Stimulated activated effector memory CD8-positive, alpha-beta T cell treated with anti-CD3 and anti-CD28 coated beads, Interleukin-12 subunit alpha, Interleukin-12 subunit beta, amount 100 ng/mL, for 72 hours (primary cell): ENCODE results near the gene GCNT1.
"Not testable (repeated sequence)": the region's sequence is repeated elsewhere in the genome, so short reads cannot be mapped to it uniquely, and the experiment has no call there.

Experiments used
- ATAC-seq: fragments of 150-1000 bp; cut with Tn5 transposase; 2 replicates; pipeline ENCODE4 v1.10.0; 2021
- DNase-seq, 2 donors: peaks; one replicate each; pipeline ENCODE4 v3.0.0; 2021 to 2022; ENCODE audit warnings: low spot score in 2 of 2
- H3K27ac Mint-ChIP-seq: one replicate; pipeline ENCODE4 v1.8.0; 2022; ENCODE audit warnings: mild to moderate bottlenecking, mixed read lengths
- H3K36me3 Mint-ChIP-seq: one replicate; pipeline ENCODE4 v1.8.0; 2022; ENCODE audit warnings: mild to moderate bottlenecking, mixed read lengths
- H3K4me1 Mint-ChIP-seq: one replicate; pipeline ENCODE4 v1.8.0; 2022; ENCODE audit warnings: mixed read lengths
- H3K4me3 Mint-ChIP-seq: one replicate; pipeline ENCODE4 v1.8.0; 2022; ENCODE audit warnings: mild to moderate bottlenecking, mixed read lengths
- H3K9me3 Mint-ChIP-seq: one replicate; pipeline ENCODE4 v1.8.0; 2022; ENCODE audit warnings: mixed read lengths

Gene GCNT1

DNA sequence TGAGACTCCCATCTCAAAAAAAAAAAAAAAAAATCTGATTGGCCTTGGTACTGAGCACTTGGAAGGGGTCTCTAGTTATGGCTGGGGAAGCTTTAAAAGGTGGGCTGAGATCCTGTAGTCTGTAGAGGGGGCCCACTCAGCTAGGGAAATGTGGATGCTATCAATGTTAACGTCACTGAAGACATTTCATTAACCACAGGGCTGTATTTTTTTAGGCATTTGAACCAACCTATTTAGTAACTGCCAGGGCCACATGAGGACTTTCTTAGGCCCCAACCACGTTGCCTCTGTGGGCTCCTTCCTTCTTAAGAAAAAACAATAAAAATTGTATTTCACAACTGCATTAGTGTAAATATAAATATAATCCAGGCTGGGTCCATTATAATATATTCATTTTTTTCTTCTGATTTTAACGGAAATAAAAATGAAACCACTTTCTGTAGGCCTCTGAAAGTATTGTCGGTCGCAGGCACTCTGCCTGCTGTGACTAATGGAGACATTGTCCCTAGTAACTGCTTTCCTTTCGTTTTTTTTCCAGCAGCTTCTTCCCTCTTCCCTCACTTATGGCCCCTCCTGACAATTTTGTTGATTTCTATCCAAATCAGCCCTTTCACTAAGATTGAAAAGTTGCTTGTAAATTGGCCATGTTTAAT is 71.6 kb downstream of the GCNT1 start:
- Mint-ChIP-seq H3K27ac (peak overlapping the region; percentile 54), H3K9me3 (no peaks in the 10 kb centered on the region), H3K4me3 (no peak overlapping the region), H3K4me1 (peaks cover 7% of the 10 kb centered on the region), H3K36me3 (no peaks in the 10 kb centered on the region)
- no peak for DNase-seq
- no peak for ATAC-seq

DNA sequence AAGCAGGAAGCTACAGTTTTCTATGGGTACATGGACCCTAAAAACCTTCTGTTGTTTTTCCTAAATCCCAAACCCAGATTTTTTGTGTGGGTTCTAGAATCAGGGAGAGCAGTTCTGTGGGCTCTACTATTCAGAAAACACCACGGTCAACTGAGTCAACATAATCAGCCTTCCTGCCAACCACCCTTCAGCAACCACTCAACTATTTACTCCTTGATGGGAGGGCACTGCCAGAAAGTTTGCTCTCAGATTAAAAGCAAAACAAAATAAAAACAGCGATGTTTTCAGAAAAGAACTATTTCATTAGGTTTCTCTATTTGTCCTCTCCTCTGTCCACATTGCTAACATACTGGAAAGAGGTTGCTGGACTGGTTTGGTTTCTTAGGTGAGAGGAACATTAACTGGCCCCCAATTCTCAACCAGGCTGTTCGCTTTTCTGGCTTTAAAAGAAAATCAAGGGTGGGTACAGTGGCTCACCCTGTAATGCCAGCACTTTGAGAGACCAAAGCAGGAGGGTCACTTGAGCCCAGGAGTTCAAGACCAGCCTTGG is 72.3 kb downstream of the GCNT1 start:
- Mint-ChIP-seq H3K36me3 (no peaks in the 10 kb centered on the region), H3K9me3 (no peaks in the 10 kb centered on the region), H3K4me1 (peaks cover 7% of the 10 kb centered on the region), H3K27ac (peak overlapping the region; percentile 54), H3K4me3 (no peak overlapping the region)
- no peak for ATAC-seq
- DNase-seq = no peak

DNA sequence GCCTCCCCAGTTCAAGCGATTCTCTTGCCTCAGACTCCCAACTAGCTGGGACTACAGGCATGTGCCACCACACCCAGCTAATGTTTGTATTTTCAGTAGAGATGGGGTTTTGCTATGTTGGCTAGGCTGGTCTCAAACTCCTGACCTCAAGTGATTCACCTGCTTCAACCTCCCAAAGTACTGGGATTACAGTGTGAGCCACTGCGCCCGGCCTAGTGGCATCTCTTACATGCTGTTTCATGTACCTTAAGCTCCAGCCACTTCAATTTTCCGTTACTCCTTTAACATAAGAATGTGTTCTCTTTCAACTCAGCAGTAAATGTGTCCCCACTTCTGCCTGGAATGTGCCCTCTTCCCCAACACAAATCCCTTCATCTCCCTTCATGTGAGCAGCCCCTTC is 73.9 kb downstream of the GCNT1 start:
- not testable (repeated sequence) for H3K4me3 Mint-ChIP-seq, H3K27ac Mint-ChIP-seq, H3K4me1 Mint-ChIP-seq, H3K9me3 Mint-ChIP-seq, DNase-seq, H3K36me3 Mint-ChIP-seq
- ATAC-seq = peak; percentile 53

DNA sequence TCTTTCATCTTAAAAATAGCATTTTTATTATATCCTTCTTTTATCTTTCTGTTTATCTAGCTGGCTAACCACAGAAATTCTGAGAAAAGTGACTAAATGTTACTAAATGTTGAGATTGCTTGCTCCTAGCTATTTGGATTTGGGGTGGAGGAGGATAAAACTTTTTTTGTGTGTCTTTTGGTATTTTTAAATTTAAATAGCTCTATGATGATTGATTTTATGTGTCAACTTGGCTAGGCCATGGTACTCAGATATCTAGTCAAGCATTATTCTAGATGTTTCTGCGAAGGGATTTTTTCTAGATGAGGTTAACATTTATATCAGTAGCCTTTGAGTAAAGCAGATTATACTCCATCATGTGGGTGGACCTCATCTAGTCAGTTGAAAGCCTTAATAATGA is 75.0 kb downstream of the GCNT1 start:
- no peaks in the 10 kb centered on the region for H3K36me3 Mint-ChIP-seq
- ATAC-seq (no peak), DNase-seq (no peak)
- no peak overlapping the region for H3K27ac Mint-ChIP-seq
- peaks cover 13% of the 10 kb centered on the region for H3K4me1 Mint-ChIP-seq
- H3K9me3 Mint-ChIP-seq = no peaks in the 10 kb centered on the region
- no peak overlapping the region for H3K4me3 Mint-ChIP-seq

DNA sequence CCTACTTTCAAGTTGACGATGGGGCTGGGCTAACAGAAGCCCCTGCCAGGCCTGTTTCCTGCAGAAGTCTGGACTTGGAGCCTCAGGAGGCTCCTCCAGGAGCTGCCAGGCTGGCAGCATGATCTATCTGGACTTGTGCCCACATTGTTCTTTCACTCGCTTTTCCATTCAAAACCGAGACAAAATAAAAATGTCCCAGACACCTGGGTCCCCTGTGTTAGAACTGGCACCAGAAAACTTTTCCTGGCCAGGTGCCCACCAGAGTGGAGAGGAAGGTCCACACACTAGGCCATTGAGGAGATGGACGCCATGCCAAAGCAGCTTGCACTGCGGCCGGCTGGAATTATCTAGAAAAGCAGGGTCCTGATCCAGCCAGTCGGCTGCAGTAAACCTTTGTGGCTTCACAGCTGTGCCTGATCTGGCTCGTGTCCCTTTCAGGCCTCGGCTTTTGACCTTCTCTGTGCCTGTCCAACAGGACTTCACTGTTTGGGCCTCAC is 78.2 kb downstream of the GCNT1 start:
- Mint-ChIP-seq H3K4me3 (no peak overlapping the region), H3K36me3 (no peaks in the 10 kb centered on the region), H3K9me3 (no peaks in the 10 kb centered on the region), H3K4me1 (peaks cover 13% of the 10 kb centered on the region), H3K27ac (no peak overlapping the region)
- DNase-seq = no peak
- ATAC-seq = no peak

DNA sequence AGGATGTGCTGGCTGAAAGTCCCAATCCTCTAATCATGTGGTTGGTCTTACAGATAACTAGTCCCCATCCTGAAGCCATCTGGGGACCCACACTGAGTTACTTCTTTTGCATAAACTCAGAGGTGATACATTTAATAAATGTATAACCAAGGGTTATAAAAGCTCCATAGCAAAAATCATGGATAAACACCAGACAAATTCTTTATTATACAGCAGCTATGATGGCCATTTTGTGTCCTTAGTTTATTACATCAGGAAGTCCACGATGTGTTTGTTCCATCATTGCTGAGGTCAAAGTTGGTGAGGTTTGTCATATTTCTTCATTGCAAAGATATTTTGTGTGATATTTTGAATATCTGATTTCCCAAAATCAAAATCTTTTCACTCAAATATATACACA is 80.2 kb downstream of the GCNT1 start:
- Mint-ChIP-seq H3K4me1 (peaks cover 6% of the 10 kb centered on the region), H3K9me3 (no peaks in the 10 kb centered on the region), H3K4me3 (no peak overlapping the region), H3K36me3 (no peaks in the 10 kb centered on the region), H3K27ac (no peak overlapping the region)
- ATAC-seq = no peak
- DNase-seq = no peak

DNA sequence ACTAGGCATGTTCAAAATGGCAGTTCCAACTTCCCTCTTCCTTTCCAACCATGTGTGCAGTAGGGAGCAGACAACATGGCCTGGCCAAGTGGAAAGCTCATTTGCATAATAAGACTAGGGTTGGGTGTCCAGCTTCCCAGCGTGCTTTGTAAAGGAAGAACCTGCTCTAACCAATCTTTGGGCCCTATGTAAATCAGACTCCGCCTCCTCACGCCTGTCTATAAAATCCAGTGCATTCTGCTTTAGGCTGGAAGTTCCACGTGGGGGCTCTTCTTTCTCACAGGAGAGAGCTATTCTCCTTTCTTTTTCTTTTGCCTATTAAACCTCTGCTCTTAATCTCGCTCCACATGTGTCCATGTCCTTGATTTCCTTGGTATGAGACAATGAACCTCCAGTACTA is 83.4 kb downstream of the GCNT1 start:
- Mint-ChIP-seq H3K4me1 (peaks cover 6% of the 10 kb centered on the region), H3K4me3 (no peak overlapping the region), H3K27ac (no peak overlapping the region), H3K36me3 (no peaks in the 10 kb centered on the region), H3K9me3 (no peaks in the 10 kb centered on the region)
- ATAC-seq = no peak
- no peak for DNase-seq

DNA sequence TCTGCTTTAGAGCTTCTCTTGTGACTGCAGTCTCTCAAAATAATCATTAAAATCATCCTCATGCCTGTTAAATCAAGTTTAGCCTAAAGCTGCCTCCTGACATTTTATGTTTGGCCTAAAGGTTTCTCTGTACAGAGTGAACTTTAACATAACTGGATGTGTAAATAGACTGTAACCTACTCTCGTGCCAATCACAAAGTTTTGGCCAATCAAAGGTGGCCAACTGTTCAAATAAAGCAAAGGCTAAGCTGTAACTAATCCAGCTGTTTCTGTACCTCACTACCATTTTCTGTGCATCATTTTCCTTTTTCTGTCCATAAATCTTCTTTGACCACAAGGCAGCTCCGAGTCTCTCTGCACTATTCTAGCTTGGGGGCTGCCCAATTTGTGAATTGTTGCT is 86.2 kb downstream of the GCNT1 start:
- no peak for ATAC-seq
- Mint-ChIP-seq H3K9me3 (no peaks in the 10 kb centered on the region), H3K4me1 (no peaks in the 10 kb centered on the region), H3K36me3 (no peaks in the 10 kb centered on the region), H3K27ac (no peak overlapping the region), H3K4me3 (no peak overlapping the region)
- DNase-seq = no peak

DNA sequence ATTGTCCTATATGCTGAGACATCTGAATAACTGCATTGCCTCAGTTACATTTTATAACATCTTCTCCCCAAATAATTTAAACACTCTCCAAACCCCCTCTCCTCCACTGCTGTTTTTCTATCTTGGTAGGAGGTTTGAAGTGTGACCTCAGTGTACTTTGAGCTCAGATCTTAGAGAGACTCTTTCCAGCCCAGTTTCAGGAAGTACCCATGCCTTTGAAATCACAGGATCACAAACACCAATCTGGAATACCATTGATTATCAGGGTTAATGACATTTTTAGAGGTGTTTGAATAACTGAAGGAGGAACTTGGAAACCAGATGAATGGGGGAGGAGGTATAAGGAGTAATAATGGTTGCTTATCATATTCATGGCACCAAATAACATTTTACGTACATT is 93.2 kb downstream of the GCNT1 start:
- Mint-ChIP-seq H3K4me1 (peaks cover 6% of the 10 kb centered on the region), H3K9me3 (no peaks in the 10 kb centered on the region), H3K4me3 (no peak overlapping the region), H3K27ac (no peak overlapping the region), H3K36me3 (no peaks in the 10 kb centered on the region)
- DNase-seq (no peak), ATAC-seq (no peak)

DNA sequence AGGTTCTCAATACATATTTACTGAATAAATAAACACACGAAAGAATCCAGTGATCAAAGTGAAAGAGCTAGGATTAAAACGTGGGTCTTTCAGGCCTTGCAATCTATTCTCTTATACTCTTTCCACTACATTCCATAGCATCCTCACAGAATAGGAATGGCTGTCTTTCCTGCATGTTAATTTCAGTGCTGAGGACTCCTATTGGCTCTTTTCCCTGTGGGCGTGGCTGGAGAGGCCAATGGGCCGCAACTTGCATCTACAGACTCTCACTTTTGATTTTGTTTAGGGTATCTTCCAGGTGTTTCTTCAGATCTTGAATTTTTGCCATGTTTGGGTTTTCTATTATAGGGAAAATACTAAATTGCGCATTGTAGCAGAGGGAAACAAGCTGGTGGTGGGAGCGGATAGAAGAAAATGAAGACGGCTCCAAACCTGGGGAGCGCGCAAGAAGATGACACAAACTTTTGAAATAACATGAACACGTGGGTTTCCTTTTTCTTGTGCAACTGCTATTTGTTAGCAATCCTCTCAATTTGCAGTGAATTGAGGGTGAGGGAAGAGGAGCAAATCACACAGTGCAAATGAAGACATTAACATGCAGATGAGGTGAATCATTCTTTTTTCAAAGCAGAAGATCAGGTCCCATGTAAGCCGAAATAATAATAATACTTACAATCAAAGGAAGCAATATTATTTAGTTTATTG is 93.9 kb downstream of the GCNT1 start:
- no peak overlapping the region for H3K4me3 Mint-ChIP-seq

DNA sequence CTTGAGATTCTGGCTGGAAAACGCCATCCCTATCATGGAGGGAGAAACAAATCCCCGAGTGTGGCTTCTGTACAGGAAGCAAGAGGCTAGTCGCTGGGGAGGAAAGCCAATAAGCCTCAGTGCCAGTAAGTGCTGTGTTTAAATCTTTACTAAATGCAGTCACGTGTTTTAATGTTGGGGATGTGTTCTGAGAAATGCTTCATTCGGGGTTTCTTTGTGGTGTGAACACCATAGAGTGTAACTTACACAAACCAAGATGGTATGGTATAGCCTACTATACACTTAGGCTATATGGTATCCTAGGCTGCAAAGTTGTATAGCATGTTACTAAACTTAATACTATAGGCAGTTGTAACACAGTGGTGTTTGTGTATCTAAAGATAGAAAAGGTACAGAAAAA is 94.7 kb downstream of the GCNT1 start:
- no peak overlapping the region for H3K27ac Mint-ChIP-seq
- DNase-seq (no peak), ATAC-seq (peak; percentile 62)
- no peaks in the 10 kb centered on the region for H3K36me3 Mint-ChIP-seq
- no peak overlapping the region for H3K4me3 Mint-ChIP-seq
- H3K9me3 Mint-ChIP-seq = no peaks in the 10 kb centered on the region
- H3K4me1 Mint-ChIP-seq = peaks cover 6% of the 10 kb centered on the region

More for the DNA sequence above, 93.9 kb downstream of the GCNT1 start:
- no peaks in the 10 kb centered on the region for H3K9me3 Mint-ChIP-seq
- ATAC-seq = no peak
- H3K36me3 Mint-ChIP-seq = no peaks in the 10 kb centered on the region
- H3K27ac Mint-ChIP-seq = no peak overlapping the region
- peaks cover 6% of the 10 kb centered on the region for H3K4me1 Mint-ChIP-seq
- no peak for DNase-seq
